ENCODE measurements around the gene FOXO3B. TPM values are rescaled to one million over a fixed set of nuclear protein-coding genes. Genes with fewer than 3 reads are reported as not detected.
"Not testable (repeated sequence)": the region's sequence is repeated elsewhere in the genome, so short reads cannot be mapped to it uniquely, and the experiment has no call there.

The FOXO3B gene
- total and polyA plus RNA-seq, 2 of the 8 experiments (the other 6 are each of a cell fraction or from before 2014, with no cell fraction given), result 13.3 to 13.7 TPM

DNA sequence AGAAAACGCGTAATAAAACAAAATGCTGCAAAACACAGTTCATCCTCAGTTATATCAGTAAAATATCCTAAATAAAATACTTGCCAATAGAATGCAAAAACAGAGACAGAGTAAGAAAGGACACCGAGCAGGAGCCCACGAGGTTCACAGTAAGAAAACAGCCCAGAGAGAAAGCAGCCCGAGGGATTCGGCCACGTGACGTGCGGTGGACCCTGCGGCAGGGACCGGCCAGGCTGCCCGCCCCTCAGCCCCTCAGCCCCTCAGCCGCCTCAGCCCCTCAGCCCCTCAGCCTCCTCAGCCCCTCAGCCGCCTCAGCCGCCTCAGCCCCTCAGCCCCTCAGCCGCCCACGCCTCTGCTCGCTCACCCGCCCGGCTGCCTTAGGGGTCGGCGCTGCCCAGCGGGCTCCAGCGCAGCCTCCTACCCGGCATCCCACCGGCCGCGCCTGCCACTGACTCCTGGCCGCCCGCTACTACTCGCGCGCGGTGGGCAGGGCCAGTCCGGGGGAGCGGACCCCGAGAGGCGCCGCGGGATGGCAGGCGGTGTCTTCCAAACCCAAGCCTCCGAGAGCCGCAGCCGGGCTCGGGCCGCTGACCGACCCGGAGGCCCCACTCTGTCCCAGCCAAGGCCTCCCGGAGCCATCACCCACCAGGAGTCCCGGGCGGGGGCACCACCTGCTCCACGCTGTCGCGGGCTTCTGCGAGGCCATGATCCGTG lies 47.4 kb downstream of the FOXO3B start:
- WGBS, 2 experiments (ENCODE audit: extremely low coverage in 1 of 2, insufficient coverage in 1 of 2, insufficient read length in 1 of 2, insufficient replicate concordance in 2 of 2, low coverage in 1 of 2, low lambda C conversion rate in 2 of 2, missing lambda C conversion rate in 1 of 2), result 70% methylated on average over 33 of the region's 56 CpGs; no CpG with 5 or more reads in 1 of the 2 experiments
- H3K4ac ChIP-seq (replicated peaks; ENCODE audit: insufficient read length, low read depth, low read length); H3K36me3 ChIP-seq (ENCODE audit: control insufficient read depth in 2 of 4, insufficient read depth in 4 of 4, low read length in 3 of 4); H3K23me2 ChIP-seq (ENCODE audit: low read depth, low read length); H2BK20ac ChIP-seq (ENCODE audit: low read length); H2BK15ac ChIP-seq (ENCODE audit: low read length); POLR2A ChIA-PET (ENCODE audit: partially characterized antibody); H2AFZ ChIP-seq (ENCODE audit: low read length); DNase-seq (ENCODE audit: low read depth in 1 of 2, low spot score in 2 of 2); CTCF ChIA-PET (ENCODE audit: partially characterized antibody); H3K23ac ChIP-seq (ENCODE audit: insufficient read length); H3K18ac ChIP-seq (ENCODE audit: extremely low read depth, low read length); H3K14ac ChIP-seq (ENCODE audit: insufficient read length); H3K56ac ChIP-seq (replicated peaks; ENCODE audit: insufficient read length, low read depth, low read length); H3K4me1 ChIP-seq (replicated peaks in 1 of 4; ENCODE audit: control insufficient read depth in 3 of 4, insufficient read depth in 4 of 4, low read length in 3 of 4); H2BK5ac ChIP-seq (ENCODE audit: low read depth, low read length); H2AK5ac ChIP-seq (ENCODE audit: low read depth, low read length); H4K5ac ChIP-seq (ENCODE audit: insufficient read length, low read depth, low read length); H2BK120ac ChIP-seq (replicated peaks; ENCODE audit: low read depth, low read length); H3K27ac ChIP-seq (ENCODE audit: low read depth, low read length); H3K27me3 ChIP-seq (replicated peaks in 1 of 4; ENCODE audit: control insufficient read depth in 3 of 4, extremely low read depth in 1 of 4, insufficient read depth in 3 of 4, low read length in 3 of 4); FAIRE-seq; H2BK12ac ChIP-seq (ENCODE audit: low read depth, low read length); H3K9me3 ChIP-seq (ENCODE audit: insufficient read depth in 2 of 2, low read depth in 1 of 2, low read length in 1 of 2); H3K79me2 ChIP-seq (ENCODE audit: control insufficient read depth in 1 of 2, insufficient read depth in 2 of 2, low read length in 2 of 2); H3K9ac ChIP-seq (replicated peaks in 1 of 4; ENCODE audit: extremely low read depth in 1 of 4, low read depth in 3 of 4, low read length in 3 of 4); H3K79me1 ChIP-seq (ENCODE audit: low read depth, low read length); H4K20me1 ChIP-seq (replicated peaks in 1 of 2; ENCODE audit: control insufficient read depth in 1 of 2, insufficient read depth in 2 of 2, low read length in 2 of 2); H4K91ac ChIP-seq (replicated peaks; ENCODE audit: insufficient read length, low read length); H4K8ac ChIP-seq (ENCODE audit: extremely low read depth, insufficient read depth, low read length): not testable (repeated sequence)
- Histone ChIP-seq H3K4me3 (ENCODE audit: extremely low read depth in 1 of 4, insufficient read depth in 2 of 4, low read depth in 3 of 4, low read length in 4 of 4) (peak overlapping the region in 2 of 4 experiments; percentile 10 to 49; a peak in 4 of 8 replicates), H3K4me2 (ENCODE audit: insufficient read depth in 1 of 2, low read depth in 2 of 2, low read length in 2 of 2) (peak overlapping the region; percentile 39 to 51; a peak in 3 of 4 replicates)
- TF ChIP-seq KDM4A (IDR thresholded peaks at IDR 0.05; ENCODE audit: low read depth, low read length, severe bottlenecking), result peak; percentile 57
- TF ChIP-seq, protein P1, sequence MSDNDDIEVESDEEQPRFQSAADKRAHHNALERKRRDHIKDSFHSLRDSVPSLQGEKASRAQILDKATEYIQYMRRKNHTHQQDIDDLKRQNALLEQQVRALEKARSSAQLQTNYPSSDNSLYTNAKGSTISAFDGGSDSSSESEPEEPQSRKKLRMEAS (IDR thresholded peaks at IDR 0.05), result 0 out of 2 replicates have a peak, but pooled peaks have one; percentile 24
